ENCODE measurements around the gene SLC7A6. TPM values are rescaled to one million over a fixed set of nuclear protein-coding genes. Genes with fewer than 3 reads are reported as not detected.
"Not testable (repeated sequence)": the region's sequence is repeated elsewhere in the genome, so short reads cannot be mapped to it uniquely, and the experiment has no call there.

SLC7A6 gene
- polyA plus RNA-seq, 3 donors: 17.7 to 136 (median 21.7) TPM

DNA sequence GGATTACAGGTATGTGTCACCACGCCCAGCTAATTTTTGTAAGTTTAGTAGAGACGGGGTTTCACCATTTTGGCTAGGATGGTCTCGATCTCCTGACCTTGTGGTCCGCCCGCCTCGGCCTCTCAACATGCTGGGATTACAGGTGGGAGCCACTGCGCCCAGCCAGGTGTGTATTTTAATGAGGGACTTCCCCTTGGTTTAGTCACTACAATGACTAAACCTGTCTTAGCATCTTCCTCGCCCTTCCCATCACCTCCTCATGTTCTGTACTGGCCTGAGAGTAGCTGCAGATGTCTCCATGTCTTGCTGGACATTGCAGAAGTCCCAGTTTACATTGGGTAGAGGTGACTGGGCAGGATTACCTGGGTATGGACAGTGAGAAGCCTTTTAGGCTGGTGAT lies 9.6 kb downstream of the SLC7A6 start:
- no peak overlapping the region for H3K27ac ChIP-seq (ENCODE audit: low read depth, low read length)
- WGBS, 3 donors: 95 to 96% (median 96%) methylated on average over 8 of the region's 8 CpGs

DNA sequence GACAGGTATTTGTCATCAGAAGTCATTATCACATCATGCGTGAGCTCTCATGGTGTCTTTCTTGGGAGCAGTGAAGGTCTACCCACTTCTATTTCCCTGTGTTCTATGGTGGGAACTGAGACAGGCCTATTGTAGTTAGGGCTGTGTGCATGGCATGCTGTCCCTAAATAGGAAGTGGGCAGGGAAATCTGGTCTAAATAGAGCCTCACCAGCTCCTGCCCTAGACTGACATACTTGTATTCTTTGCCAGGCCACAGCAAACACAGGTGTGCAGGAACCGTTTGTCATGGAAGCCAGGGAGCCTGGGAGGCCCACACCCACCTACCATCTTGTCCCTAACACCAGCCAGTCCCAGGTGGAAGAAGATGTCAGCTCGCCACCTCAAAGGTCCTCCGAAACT lies 10.1 kb downstream of the SLC7A6 start:
- WGBS, 3 donors: 87 to 97% (median 93%) methylated on average over 4 of the region's 4 CpGs
- H3K27ac ChIP-seq (ENCODE audit: low read depth, low read length): no peak overlapping the region

DNA sequence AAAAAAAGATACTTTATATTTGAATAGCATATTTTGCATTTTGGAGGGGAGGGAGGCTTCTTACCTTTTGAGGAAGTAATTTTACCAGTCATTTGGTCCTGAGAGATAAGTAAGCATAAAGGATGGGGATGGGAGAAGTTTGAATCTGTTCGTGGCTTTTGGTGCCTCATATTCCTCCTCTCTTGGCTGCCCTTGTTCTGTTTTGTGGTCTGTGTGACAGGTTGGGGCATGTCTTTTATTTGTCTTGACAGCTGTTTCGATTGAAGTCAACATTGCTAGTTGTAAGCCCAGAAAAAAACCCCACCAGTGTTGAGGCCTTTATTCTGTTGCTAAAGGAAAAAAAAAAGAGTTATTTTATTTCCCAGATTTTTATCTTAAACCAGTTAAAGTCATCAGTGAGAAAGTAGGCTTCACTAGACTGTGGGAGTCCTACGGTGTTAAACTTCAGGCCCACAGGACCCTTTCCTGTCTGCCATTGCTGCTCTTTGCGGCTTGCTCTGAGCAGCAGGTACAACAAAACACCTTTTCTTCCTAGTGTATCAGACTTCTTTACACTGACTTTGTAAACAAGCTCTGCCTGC lies 11.4 kb downstream of the SLC7A6 start:
- H3K27ac ChIP-seq (ENCODE audit: low read depth, low read length): no peak overlapping the region
- 59 to 71% (median 63%) methylated on average over 4 of the region's 4 CpGs for WGBS, 3 donors

DNA sequence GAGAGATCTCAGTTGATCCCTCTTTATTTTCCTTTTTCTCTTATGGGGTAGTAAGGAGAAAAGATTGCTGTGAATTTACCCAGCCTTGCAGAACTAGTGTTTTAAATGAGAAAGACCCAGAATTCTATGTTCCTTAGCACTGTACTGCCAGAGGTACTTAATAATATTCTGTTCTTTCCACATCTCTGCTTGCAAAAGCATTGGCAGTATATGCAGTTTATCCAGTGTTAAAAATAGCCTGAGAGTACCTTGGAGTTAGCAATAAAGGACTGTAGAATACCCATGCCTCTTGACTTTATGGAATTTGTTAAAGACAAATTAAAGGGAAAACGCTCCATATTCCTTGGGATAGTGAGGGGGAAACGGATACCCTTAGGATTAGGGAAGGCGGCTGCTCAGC lies 11.9 kb downstream of the SLC7A6 start:
- no peak overlapping the region for H3K27ac ChIP-seq (ENCODE audit: low read depth, low read length)
- 75 to 80% (median 79%) methylated on average over 3 of the region's 3 CpGs for WGBS, 3 donors

DNA sequence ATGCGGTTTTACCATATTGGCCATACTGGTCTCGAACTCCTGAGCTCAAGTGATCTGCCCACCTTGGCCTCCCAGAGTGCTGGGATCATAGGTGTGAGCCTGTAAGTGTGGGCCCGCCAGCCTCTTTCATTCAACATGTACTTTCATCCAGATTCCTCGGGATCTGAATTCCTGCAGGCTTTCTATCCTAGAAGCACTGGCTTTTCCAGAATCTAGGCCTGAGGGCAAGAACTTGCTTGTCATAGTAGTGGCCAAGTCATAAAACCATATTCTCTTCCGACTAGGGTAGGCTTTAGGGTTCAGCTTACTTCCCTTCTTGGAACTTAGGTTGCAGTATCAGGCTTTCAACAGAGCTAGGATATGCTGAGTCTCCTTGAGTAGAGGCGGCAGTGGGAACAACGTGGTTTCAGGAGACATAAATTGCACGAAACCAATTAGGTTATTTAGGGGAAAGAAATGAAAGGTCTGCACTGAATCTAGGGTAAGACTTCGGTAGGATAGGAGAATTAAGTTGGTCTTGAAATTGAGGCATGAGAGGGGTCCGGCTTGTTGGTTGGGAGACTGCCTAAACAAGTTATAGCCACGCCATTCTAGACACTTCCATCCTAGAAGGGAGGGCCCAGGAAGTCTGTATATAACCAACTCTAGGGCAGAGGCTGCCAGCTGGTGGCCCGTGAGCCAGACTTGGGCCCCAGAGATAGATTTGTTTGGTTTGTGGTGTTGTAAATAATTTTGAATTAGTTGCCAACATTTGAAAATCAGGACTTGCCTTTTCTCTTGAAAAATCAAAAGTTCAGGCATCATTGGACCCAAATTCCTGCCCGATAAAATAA lies 15.6 kb downstream of the SLC7A6 start:
- 78 to 87% (median 84%) methylated on average over 13 of the region's 13 CpGs for WGBS, 3 donors
- H3K27ac ChIP-seq (ENCODE audit: low read depth, low read length): no peak overlapping the region

DNA sequence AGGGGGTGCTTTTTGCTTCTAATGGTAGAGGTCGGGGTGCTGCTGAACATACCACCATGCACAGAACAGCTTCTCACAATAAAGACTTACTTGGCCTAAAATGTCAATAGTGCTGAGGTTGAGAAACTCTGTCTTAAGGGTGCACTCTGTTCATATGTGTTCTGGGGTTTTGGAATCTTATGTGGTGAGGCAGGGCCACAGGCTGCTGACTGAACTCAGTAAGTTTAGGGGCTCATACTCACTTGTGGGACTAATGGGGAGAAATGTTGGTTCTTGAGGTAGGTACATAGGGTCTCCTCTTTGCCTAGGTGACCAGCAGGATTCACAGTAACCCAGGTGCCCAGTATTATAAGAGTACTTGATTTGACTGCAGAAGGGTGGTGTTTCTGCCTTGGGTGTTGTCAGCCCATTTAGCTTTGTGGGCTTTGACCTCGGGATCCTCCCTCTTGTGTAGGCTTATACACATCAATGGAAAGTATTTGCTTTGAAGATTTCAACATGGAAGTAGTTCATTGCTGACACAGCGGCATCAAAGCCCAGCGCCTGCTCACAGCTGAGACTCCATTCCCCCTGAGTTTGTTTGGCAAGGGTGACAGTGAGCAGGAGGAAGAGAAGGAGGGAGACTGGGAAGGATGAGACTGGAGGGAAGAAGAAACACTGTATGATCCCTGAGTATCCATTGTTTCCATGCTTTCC lies 17.2 kb downstream of the SLC7A6 start:
- H3K27ac ChIP-seq (ENCODE audit: low read depth, low read length): no peak overlapping the region

DNA sequence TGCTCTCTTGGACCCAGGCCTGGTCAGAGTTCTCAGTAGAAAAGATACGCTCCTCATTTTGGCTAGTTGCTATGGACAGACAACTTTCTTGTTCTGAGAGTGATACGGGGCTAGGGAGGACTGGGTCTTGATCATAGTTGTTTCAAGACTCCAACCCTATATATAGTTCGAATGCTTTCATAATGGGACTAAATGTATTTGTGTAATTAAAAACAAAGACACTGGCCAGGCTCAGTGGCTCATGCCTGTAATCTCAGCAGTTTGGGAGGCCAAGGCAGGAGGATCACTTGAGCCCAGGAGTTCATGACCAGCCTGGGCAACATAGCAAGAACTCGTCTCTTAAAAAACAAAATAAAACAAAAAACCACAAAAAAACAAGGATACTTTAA lies 17.7 kb downstream of the SLC7A6 start:
- no peak overlapping the region for H3K27ac ChIP-seq (ENCODE audit: low read depth, low read length)
- WGBS, 3 donors: 75 to 88% (median 85%) methylated on average over 4 of the region's 4 CpGs

More for the DNA sequence above, 17.2 kb downstream of the SLC7A6 start:
- 78 to 87% (median 82%) methylated on average over 4 of the region's 4 CpGs for WGBS, 3 donors

DNA sequence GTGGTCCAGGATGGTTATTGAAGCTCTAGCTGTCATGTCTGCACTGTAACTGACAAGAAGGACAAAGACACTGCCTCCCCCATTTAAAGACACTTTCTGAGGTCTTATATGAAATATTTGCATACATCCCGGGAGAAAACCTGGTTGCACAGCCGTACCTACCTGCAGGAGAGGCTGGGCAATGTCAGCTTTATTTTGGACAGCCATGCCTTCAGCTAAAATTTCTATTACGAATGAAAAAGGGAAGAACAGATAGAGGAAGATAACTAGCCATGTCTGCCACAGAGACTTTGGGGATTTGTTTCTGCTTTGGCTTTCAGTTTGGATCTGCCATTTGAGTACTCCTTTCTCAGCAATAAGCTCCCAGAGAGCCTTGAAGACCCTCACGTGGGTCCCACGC lies 19.0 kb downstream of the SLC7A6 start:
- WGBS, 3 donors: 50 to 72% (median 54%) methylated on average over 5 of the region's 5 CpGs

DNA sequence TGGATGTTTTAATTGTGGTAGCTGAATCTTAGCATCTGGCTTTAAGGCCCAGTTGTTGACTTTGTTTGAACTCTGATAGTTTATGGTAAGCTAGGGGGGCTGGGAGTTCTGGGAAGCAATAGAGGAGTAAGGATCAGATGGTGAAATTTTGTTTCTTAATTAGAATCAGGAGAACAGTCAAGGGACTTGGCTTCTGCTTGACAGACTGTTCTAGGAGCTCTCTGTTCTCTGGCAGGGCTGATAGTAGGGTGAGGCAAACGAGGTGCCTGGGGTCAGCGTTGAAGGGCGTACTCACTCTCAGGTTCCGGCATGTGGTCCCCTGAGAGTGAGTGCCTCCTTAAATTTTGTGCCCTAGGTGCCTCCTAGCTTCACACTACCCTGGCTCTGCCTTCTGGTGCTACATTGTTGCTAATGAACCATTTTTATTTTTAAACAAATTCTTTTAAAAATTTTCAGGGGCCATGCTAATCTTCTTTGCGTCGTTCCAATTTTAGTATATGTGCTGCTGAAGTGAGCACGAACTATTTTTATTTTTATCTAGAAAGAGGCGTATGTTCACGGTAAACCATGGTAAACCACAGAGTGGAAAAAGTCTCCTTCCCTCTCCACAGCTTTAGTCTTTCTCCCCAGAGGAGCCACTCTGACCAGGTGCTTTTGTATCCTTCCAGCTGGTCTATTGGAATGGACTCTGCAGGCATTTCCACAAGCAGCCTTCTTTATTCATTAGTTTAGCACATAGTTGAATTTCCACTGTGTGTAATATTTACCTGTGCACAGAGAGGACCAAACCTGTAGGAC lies 19.7 kb downstream of the SLC7A6 start:
- 56 to 79% (median 64%) methylated on average over 9 of the region's 9 CpGs for WGBS, 3 donors
- H3K27ac ChIP-seq (ENCODE audit: low read depth, low read length): no peak overlapping the region

More for the DNA sequence above, 19.0 kb downstream of the SLC7A6 start:
- H3K27ac ChIP-seq (ENCODE audit: low read depth, low read length): no peak overlapping the region

DNA sequence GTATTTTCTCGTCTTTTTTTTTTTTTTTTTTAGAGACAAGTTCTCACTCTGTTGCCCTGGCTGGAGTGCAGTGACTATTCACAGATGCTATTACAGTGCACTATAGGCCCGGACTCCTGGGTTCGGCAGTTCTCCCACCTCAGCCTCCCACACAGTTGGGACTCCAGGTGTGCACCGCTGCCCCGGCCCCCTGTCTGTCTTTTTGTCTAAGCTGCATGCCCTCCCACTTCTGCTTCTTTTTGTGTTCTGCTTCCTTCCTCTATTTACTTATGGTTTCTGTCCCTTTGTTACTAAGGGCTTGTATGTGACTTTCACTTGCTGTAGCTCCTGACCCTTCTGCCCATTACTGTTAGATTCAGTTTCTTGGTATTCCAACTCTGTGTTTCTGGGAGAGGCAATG lies 20.5 kb downstream of the SLC7A6 start:
- no peak overlapping the region for H3K27ac ChIP-seq (ENCODE audit: low read depth, low read length)
- 29 to 70% (median 40%) methylated on average over 5 of the region's 5 CpGs for WGBS, 3 donors

DNA sequence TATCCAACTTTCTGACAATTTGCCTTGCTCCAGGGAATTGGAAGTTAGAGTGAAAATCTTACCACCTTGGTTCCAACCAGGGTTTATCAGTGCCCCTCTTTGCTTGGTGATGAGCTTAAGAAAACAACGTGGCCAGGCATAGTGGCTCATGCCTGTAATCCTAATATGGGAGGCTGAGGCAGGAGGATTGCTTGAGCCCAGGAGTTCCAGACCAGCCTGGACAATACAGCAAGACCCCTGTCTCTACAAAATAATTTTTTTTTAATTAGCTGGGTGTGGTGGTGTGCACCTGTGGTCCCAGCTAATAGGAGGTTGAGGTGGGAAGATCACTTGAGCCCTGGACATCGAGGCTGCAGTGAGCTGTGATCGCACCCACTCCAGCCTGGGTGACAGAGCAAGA lies 21.4 kb downstream of the SLC7A6 start:
- WGBS, 3 donors: 88 to 93% (median 93%) methylated on average over 3 of the region's 3 CpGs

DNA sequence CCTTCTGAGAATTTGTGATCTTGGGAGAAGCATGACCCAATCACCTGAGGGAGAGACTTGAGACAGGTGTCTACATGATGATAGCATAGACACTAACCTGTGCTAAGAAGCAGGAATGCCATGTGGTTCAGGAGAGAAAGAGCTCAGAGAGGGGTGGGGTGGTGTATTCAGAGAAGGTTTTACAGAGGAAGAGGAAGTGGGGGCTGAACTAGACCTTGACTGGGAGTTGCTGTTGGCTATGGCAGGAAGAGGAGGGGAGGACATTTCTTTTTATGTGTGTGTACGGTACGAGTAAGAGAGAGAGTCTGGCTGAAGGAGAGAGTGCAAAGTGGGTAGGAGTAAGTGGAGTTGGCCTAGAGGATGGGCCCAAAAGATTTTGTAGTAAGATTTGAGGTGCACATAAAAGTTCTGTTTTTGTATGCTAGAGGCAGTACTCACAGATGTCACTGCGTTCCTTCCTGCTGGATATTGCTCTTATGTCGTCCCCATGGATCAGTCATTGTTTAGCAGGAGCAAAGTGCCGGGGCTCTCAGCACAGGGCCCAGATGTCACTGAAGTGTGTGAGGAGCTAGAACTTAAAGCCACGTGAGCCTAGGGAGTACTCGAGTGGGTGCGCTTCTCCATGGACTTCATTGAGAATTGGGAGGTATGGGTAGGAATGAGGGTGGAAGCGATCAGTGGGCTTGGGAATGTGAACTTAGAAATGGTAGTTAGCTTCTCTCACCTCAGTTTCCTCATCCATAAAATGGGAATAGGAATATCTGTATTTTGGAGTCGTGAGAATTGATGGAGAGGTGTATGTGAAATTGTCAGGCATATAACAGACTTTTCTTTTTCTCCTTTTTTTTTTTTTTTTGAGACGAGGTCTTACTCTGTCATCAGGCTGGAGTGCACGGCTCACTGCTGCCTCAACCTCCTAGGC lies 22.1 kb downstream of the SLC7A6 start:
- no peak overlapping the region for H3K27ac ChIP-seq (ENCODE audit: low read depth, low read length)
- WGBS, 3 donors: 61 to 81% (median 69%) methylated on average over 12 of the region's 12 CpGs

More for the DNA sequence above, 21.4 kb downstream of the SLC7A6 start:
- no peak overlapping the region for H3K27ac ChIP-seq (ENCODE audit: low read depth, low read length)

DNA sequence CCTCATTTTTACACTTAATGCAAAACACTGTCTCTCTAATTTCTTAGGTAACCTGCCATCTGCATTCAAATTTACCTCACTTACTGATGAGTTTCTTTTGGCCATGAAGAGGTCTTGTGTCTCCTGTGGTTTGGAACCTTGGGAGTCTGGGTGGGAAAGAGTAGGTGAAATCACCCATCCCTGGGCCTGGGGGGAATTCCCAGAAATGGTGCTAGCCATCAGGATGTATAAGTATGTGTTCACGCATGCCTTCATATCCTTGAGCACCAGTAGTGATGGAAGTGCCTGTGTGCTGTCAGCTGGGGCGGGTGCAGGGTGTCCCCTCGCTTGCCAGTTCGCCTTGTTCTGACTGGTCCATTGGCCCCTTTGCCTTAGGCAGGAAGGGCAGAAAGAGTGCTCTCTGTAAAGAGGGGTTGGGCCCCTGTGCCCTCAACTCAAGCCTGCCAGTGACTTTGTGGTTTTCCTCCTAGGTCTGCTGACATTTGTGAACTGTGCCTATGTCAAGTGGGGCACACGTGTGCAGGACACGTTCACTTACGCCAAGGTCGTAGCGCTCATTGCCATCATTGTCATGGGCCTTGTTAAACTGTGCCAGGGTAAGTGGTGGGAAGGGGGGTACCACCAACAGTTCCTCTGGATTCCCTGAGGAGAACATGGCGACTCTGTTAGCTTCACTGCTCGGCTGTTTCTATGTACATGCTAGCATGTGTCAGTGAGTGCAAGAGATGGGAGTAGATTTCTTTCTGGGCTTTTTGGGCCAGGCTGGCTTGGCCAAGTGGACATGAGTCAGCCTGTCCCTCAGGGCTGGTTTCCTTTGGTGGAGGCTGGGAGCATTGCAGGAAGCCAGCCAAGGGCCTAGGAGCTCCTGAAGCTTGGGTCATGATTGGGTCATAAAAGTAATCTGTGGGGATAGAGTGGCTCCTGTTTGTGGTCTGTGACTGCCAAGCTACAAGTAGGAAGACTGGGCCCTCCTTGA lies 23.2 kb downstream of the SLC7A6 start:
- no peak overlapping the region for H3K27ac ChIP-seq (ENCODE audit: low read depth, low read length)
- 62 to 88% (median 67%) methylated on average over 11 of the region's 11 CpGs for WGBS, 3 donors

DNA sequence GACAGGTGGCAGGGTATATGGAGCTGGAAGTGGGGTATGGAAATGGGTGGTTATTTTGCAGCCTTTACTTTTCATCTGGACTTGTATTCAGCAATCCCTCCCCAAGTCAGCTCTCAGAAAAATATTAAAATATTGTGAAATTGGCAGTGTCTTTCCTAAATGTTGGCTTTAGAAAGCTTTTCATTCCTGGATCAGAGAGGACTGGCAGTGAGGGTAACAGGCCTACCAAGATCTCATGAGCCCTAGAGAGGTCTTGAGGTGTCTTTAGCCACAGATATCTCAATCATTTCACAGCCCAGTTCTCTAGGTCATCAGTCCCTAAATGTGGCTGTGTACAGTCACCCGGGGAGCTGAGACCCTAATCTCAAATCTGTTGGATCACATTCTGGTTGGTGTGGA lies 23.9 kb downstream of the SLC7A6 start:
- no peak overlapping the region for H3K27ac ChIP-seq (ENCODE audit: low read depth, low read length)
- 70 to 75% (median 73%) methylated on average over 1 of the region's 1 CpG for WGBS, 3 donors

DNA sequence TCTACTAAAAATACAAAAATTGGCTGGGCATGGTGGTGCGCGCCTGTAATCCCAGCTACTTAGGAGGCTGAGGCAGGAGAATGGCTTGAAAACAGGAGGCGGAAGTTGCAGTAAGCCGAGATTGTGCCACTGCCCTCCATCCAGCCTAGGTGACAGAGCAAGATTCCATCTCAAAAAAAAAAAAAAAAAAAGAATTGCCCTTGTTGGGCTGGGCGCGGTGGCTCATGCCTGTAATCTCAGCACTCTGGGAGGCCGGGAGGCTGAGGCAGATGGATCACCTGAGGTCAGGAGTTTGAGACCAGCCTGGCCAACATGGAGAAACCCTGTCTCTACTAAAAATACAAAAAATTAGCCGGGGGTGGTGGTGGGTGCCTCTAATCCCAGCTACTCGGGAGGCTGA lies 24.5 kb downstream of the SLC7A6 start:
- WGBS, 3 donors: 87 to 93% (median 87%) methylated on average over 9 of the region's 9 CpGs
- H3K27ac ChIP-seq (ENCODE audit: low read depth, low read length): not testable (repeated sequence)

DNA sequence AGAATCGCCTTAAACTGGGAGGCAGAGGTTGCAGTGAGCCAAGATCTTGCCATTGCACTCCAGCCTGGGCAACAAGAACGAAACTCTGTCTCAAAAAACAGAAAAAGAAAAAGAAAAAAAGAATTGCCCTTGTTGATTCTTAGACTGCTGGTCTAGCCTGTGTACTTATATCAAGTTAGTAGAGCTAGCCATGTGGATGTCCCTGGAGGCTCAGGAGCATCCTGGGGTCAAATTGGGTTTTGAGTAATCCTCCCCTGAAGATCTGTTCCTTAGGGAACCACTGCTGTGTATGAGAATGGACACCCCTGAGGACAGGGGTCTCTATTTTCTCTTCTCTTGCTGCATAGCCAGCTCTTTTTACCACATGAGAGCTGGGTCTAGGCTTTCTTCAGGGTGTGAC lies 24.9 kb downstream of the SLC7A6 start:
- 90 to 97% (median 91%) methylated on average over 2 of the region's 2 CpGs for WGBS, 3 donors
- H3K27ac ChIP-seq (ENCODE audit: low read depth, low read length): no peak overlapping the region
